Endodermal cell (in vitro differentiated cells): ENCODE data around the gene ASAP2. TPM values are rescaled to one million over a fixed set of nuclear protein-coding genes. Genes with fewer than 3 reads are reported as not detected.

ENCODE experiments used
- DNase-seq: peaks from one replicate; pipeline ENCODE4 v3.0.0-alpha.2; 2017
- H3K27ac ChIP-seq: 2 replicates; pipeline ENCODE4 v1.5.1; 2013; ENCODE audit warnings: mild to moderate bottlenecking, low read depth, low read length, moderate library complexity
- H3K27me3 ChIP-seq: 2 replicates; pipeline ENCODE4 v1.6.1; 2013; ENCODE audit warnings: mild to moderate bottlenecking, low read length, moderate library complexity; ENCODE audit not compliant: insufficient read depth, control insufficient read depth, poor library complexity, severe bottlenecking
- H3K36me3 ChIP-seq: 2 replicates; pipeline ENCODE4 v1.7.0; 2013; ENCODE audit warnings: mild to moderate bottlenecking, low read length, moderate library complexity; ENCODE audit not compliant: control insufficient read depth, insufficient read depth
- H3K4me1 ChIP-seq: one replicate; pipeline ENCODE4 v1.7.0; 2013; ENCODE audit warnings: low read length; ENCODE audit not compliant: control insufficient read depth, insufficient read depth
- H3K4me3 ChIP-seq: 2 replicates; pipeline ENCODE4 v1.5.1; 2013; ENCODE audit warnings: mild to moderate bottlenecking, low read length, moderate library complexity
- H3K9ac ChIP-seq: 2 replicates; pipeline ENCODE4 v1.6.1; 2013; ENCODE audit warnings: mild to moderate bottlenecking, low read length, moderate library complexity; ENCODE audit not compliant: poor library complexity, severe bottlenecking; ENCODE audit errors: extremely low read depth
- H3K9me3 ChIP-seq: 2 replicates; pipeline ENCODE4 v1.6.1; 2013; ENCODE audit warnings: mild to moderate bottlenecking, low read length, moderate library complexity; ENCODE audit not compliant: control insufficient read depth
- H3K27ac Mint-ChIP-seq: 2 replicates; pipeline ENCODE4 v1.8.0; 2020; ENCODE audit warnings: mixed read lengths
- H3K27me3 Mint-ChIP-seq: 2 replicates; pipeline ENCODE4 v1.8.0; 2021; ENCODE audit warnings: mild to moderate bottlenecking, mixed read lengths; ENCODE audit not compliant: insufficient read depth
- H3K36me3 Mint-ChIP-seq: 2 replicates; pipeline ENCODE4 v1.8.0; 2020; ENCODE audit warnings: low read depth, mixed read lengths
- H3K4me1 Mint-ChIP-seq: 2 replicates; pipeline ENCODE4 v1.8.0; 2020; ENCODE audit warnings: mixed read lengths
- H3K4me3 Mint-ChIP-seq: 2 replicates; pipeline ENCODE4 v1.8.0; 2020; ENCODE audit warnings: mild to moderate bottlenecking, moderate library complexity, mixed read lengths
- H3K9me3 Mint-ChIP-seq: 2 replicates; pipeline ENCODE4 v1.8.0; 2020; ENCODE audit warnings: mild to moderate bottlenecking, mixed read lengths
- CTCF ChIP-seq: fragments of 200-600 bp; sonication (generic); conservative IDR thresholded peaks from 2 replicates; pipeline ENCODE4 v1.5.0; 2021; ENCODE audit warnings: antibody characterized with exemption, mild to moderate bottlenecking
- WGBS, 2 experiments: methylation state at CpG; one replicate each; pipeline versions ENCODE4 v1.1.5 to v1.1.7; 2013; ENCODE audit warnings: missing lambda C conversion rate in 2 of 2, mixed read lengths in 1 of 2; ENCODE audit not compliant: insufficient coverage in 1 of 2, insufficient read length in 1 of 2; 5-methylcytosine and 5-hydroxymethylcytosine counted together
- total RNA-seq, 2 donors: library from RNA; stranded (reverse); fragmentation: NEBNext Ultra II Directional in 1 of 2; extraction: Animal tissue kit (Norgen Biotek cat#: 25700) in 1 of 2; gene quantifications; 2 replicates in 1 of 2; 3 replicates in 1 of 2; pipeline ENCODE4 v1.2.1, GENCODE V29; 2021

ASAP2 gene
- total RNA-seq, 2 donors from 2014 or later: 11.8 to 20.4 TPM

- peak; percentile 31 for DNase-seq
- Mint-ChIP-seq H3K9me3 (no peaks in the 10 kb centered on the region), H3K36me3 (peaks cover 3% of the 10 kb centered on the region), H3K27ac (no peak overlapping the region), H3K4me1 (peaks cover 17% of the 10 kb centered on the region), H3K4me3 (no peak overlapping the region), H3K27me3 (no peaks in the 10 kb centered on the region)
- H3K9me3 ChIP-seq: no peaks in the 10 kb centered on the region
- no peak overlapping the region for H3K9ac ChIP-seq
- H3K36me3 ChIP-seq: peaks cover 9% of the 10 kb centered on the region
- H3K4me3 ChIP-seq: no peak overlapping the region
- WGBS, 2 experiments: 94% methylated on average over 16 to 19 of the region's 19 CpGs
- TF ChIP-seq CTCF: no peak
- H3K4me1 ChIP-seq: peaks cover 5% of the 10 kb centered on the region
- H3K27me3 ChIP-seq: no peaks in the 10 kb centered on the region
- no peak overlapping the region for H3K27ac ChIP-seq
These were observed 184.4 kb downstream of the ASAP2 start for GRCh38 chr2:9390991-9391390.

GRCh38 chr2:9391961-9392720 is 185.5 kb downstream of the ASAP2 start:
- H3K9me3 Mint-ChIP-seq: no peaks in the 10 kb centered on the region
- WGBS, 2 experiments: 90 to 91% methylated on average over 7 to 13 of the region's 13 CpGs
- H3K4me1 Mint-ChIP-seq: peaks cover 17% of the 10 kb centered on the region
- no peak overlapping the region for H3K4me3 Mint-ChIP-seq
- Histone ChIP-seq H3K9ac (no peak overlapping the region), H3K4me3 (no peak overlapping the region), H3K4me1 (peaks cover 5% of the 10 kb centered on the region), H3K36me3 (peaks cover 4% of the 10 kb centered on the region), H3K9me3 (no peaks in the 10 kb centered on the region), H3K27ac (peak overlapping the region; percentile 59), H3K27me3 (no peaks in the 10 kb centered on the region)
- H3K36me3 Mint-ChIP-seq: peaks cover 3% of the 10 kb centered on the region
- H3K27me3 Mint-ChIP-seq: no peaks in the 10 kb centered on the region
- no peak for TF ChIP-seq CTCF
- no peak overlapping the region for H3K27ac Mint-ChIP-seq
- DNase-seq: peak; percentile 44

- H3K27me3 Mint-ChIP-seq: no peaks in the 10 kb centered on the region
- no peak overlapping the region for H3K4me3 ChIP-seq
These were observed 186.5 kb downstream of the ASAP2 start for GRCh38 chr2:9392898-9393765.

More at GRCh38 chr2:9392898-9393765, 186.5 kb downstream of the ASAP2 start:
- H3K4me1 ChIP-seq: peaks cover 5% of the 10 kb centered on the region
- no peak overlapping the region for H3K9ac ChIP-seq
- Mint-ChIP-seq H3K36me3 (peaks cover 3% of the 10 kb centered on the region), H3K27ac (peak overlapping the region; percentile 72), H3K4me3 (no peak overlapping the region), H3K9me3 (no peaks in the 10 kb centered on the region), H3K4me1 (peaks cover 17% of the 10 kb centered on the region)
- peaks cover 4% of the 10 kb centered on the region for H3K36me3 ChIP-seq
- no peaks in the 10 kb centered on the region for H3K27me3 ChIP-seq
- WGBS, 2 experiments: 62 to 76% methylated on average over 9 to 28 of the region's 28 CpGs
- peak overlapping the region; percentile 59 for H3K27ac ChIP-seq
- peak; percentile 78 for DNase-seq
- no peaks in the 10 kb centered on the region for H3K9me3 ChIP-seq
- TF ChIP-seq CTCF: no peak
